ENCODE measurements around the gene AGPS. TPM values are rescaled to one million over a fixed set of nuclear protein-coding genes. Genes with fewer than 3 reads are reported as not detected.
A peak's percentile ranks its signal among the peaks of the same experiment; 100 is the strongest.
"Not testable (repeated sequence)": the region's sequence is repeated elsewhere in the genome, so short reads cannot be mapped to it uniquely, and the experiment has no call there.

Gene AGPS
- 27.5 TPM for total RNA-seq
- long read RNA-seq, full-length matches to known transcripts = 14 of 21 reads
- long read RNA-seq, partial matches to known transcripts = 2 of 21 reads
- long read RNA-seq, other reads (novel, unspliced or antisense) = 5 of 21 reads

DNA sequence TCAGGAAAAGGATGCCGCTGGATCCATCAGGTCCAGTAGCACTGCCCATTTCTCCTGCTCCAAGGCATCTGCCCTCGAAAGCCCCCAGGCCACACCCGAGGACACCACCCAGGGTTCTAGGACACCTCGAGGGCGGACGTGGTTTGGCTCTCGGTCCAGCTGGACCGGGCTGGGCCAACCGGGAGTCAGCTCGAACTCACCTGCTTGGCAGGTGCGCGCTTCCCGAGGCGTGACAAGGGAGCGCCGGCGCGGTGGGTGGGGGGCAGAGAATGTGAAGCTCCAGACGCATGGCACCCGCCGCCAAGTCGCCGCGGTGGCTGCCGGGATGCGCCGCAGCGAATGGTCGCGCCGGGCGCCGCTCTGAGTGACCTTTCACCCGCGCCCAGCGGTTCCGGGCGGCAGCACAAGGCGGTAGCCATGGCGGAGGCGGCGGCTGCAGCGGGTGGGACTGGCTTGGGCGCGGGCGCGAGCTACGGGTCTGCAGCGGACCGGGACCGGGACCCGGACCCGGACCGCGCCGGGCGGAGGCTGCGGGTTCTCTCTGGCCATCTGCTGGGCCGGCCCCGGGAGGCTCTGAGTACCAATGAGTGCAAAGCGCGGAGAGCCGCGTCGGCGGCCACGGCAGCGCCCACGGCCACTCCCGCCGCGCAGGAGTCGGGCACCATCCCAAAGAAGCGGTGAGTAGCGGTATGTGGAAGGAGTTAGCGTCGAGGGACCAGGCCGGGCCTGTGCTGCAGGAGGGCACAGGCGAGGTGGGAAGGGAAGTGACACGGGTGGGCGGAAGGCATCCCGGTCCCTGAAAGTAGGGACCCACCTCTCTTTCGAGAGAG is at the start of gene AGPS:
Gene AGPS (plus strand): TSS at position 401 of the 830 bp plus-strand sequence. CDS start 17 bp downstream, at position 418.
- DNase-seq (ENCODE audit: low spot score) = peak; percentile 93
- intact Hi-C loops (cut with DNase I) = no loop called here

DNA sequence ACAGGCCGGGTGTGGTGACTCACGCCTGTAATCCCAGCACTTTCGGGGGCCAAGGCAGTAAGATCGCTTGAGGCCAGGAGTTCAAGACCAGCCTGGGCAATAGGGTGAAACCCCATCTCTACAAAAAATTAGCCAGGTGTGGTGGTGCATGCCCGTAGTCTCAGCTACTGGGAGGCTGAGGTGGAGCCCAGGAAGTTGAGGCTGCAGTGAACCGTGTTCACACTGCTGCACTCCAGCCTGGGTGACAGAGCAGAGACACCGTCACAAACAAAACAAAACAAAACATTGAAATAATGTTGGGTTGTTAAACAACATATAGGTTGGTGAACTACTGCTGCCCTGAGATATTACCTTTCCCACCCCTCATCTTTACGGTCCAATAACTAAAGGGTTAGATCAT is 48.8 kb upstream of the AGPS start:
- intact Hi-C loops (cut with DNase I) = no loop called here
- DNase-seq (ENCODE audit: low spot score) = no peak

DNA sequence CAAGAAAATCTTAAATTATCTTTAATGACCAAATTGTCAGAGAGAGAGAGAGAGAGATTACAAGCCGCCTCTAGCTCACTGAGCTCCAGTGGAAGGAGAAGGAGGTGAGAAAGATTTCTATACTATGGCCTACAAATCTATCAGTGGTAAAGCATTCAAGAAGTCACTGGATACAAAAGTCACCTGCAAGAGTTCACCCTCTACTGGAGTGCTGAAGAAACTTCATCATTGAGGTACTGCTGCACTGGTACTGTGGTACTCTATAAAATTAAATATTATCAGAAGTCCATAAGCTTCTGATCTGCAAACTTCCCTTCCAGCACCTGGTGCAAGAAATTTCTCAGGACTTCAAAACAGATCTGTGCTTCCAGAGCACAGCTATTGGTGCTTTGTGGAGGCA is 48.3 kb upstream of the AGPS start:
- intact Hi-C loops (cut with DNase I) = no loop called here
- DNase-seq (ENCODE audit: low spot score) = no peak

DNA sequence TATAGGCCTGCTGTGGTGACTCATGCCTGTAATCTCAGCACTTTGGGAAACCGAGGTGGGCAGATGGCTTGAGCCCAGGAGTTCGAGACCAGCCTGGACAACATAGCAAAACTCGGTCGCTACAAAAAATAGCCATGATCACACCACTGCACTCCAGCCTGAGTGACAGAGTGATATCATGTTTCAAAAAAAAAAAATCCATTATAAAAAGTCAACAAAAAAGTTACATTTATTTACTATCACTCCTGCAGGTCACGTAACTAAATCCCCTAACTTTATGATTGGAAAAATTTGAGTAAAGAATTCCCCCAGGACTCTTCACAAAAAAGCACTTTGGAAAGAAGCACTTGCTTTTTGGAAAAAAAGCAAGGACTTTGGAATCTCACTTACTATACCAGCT is 46.4 kb upstream of the AGPS start:
- intact Hi-C loops (cut with DNase I) = no loop called here
- no peak for DNase-seq (ENCODE audit: low spot score)

DNA sequence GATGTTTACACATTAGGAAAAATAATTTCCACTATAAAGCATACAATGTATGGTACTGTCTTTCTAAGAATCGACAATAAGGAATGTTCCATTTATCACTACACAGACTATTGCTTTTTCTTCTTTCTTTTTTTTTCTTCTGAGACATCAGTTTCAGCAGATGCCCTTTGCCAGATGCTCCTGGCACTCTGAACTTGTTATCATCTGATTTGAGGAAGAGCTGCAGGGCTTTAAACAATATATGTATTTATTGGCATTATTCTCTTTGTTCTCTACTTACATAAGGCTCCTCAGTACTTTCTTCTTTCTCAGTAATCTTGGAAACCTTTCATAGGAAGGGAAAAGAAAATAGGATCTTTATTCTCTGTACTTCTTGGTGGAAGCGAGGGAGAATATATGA is 45.0 kb upstream of the AGPS start:
- intact Hi-C loops (cut with DNase I) = no loop called here
- no peak for DNase-seq (ENCODE audit: low spot score)

DNA sequence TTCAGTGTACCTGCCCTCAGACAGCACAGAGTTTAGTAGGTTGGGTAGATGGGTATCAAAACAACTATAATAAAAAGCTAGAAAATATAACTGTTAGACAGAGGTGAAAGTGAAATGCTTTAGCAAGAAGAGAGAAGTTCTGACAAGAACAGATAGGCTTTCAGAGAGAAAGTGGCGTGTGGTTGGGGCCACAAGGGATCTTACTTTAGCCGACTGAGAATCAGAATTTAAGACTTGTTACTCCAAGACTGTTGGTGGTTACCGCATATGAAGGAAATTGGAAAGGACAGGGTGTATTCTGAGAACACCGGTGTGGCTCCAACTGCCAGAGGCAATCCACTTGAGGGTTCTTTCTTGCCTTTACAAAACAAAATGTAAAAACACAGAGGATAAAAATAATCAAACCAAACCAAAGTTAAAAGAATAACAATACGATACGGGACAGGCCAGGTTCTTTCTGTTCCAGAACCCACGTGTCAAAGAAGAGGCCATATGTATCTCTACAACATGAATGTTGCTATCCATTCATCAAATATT is 44.4 kb upstream of the AGPS start:
- no peak for DNase-seq (ENCODE audit: low spot score)
- intact Hi-C loops (cut with DNase I) = no loop called here

DNA sequence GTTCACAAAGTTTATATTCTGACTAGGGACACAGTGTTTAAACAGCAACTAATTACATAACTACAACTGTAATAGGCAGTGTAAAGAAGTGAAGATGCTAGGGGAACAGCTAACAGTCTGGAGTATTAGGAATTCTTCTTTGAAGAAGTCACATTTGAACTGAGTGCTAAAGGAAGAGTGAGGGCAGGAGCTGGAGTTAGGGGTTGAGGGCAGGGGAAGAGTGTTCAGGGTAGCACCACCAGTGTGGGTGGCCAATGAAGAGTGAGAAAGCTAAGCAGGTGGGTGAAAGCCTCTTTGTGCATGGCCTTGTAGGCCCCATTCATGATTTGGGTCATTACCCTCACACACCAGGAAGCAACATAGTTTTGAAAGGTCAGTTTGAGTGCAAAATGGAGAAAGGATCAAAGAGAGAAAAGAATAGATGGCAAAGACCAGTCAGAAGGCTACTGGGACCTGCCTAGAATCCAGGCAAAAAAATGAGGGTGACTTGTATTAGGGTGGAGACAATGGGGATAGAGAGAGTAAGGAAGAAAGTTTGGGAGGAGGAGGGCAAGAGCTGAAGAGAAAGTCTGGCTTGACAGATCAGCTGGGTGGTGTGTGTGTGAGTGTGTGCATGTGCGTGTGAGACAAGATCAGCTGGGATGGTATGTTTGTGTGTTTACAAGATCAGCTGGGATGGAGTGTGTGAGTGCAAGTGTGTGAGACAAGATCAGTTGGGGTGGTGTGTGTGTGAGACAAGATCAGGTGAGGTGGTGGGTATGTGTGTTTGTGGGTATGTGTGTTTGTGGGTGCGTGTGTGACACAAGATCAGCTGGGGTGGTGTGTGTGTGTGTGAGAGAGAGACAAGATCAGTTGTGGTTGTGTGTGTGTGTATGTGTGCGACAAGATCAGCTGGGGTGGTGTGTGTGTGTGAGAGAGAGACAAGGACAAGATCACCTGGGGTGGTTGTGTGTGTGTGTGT is 43.6 kb upstream of the AGPS start:
- no peak for DNase-seq (ENCODE audit: low spot score)
- intact Hi-C loops (cut with DNase I) = no loop called here

DNA sequence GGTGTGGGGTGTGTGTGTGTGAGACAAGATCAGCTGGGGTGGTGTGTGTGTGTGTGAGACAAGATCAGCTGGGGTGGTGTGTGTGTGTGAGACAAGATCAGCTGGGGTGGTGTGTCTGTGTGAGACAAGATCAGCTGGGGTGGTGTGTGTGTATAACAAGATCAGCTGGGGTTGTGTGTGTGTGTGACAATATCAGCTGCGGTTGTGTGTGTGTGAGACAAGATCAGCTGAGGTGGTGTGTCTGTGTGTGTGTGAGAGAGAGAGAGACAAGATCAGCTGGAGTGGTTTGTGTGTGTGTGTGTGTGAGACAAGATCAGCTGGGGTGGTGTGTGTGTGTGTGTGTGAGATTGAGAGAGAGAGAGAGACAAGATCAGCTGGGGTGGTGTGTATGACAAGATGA is 41.9 kb upstream of the AGPS start:
- DNase-seq (ENCODE audit: low spot score); intact Hi-C loops (cut with DNase I): not testable (repeated sequence)

DNA sequence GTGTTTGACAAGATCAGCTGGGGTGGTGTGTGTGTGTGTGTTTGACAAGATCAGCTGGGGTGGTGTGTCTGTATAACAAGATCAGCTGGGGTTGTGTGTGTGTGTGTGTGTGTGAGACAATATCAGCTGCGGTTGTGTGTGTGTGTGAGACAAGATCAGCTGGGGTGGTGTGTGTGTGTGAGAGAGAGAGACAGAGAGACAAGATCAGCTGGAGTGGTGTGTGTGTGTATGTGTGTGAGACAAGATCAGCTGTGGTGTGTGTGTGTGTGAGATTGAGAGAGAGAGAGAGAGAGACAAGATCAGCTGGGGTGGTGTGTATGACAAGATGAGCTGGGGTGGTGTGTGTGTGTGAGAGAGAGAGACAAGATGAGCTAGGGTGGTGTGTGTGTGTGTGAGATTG is 41.5 kb upstream of the AGPS start:
- intact Hi-C loops (cut with DNase I); DNase-seq (ENCODE audit: low spot score): not testable (repeated sequence)

DNA sequence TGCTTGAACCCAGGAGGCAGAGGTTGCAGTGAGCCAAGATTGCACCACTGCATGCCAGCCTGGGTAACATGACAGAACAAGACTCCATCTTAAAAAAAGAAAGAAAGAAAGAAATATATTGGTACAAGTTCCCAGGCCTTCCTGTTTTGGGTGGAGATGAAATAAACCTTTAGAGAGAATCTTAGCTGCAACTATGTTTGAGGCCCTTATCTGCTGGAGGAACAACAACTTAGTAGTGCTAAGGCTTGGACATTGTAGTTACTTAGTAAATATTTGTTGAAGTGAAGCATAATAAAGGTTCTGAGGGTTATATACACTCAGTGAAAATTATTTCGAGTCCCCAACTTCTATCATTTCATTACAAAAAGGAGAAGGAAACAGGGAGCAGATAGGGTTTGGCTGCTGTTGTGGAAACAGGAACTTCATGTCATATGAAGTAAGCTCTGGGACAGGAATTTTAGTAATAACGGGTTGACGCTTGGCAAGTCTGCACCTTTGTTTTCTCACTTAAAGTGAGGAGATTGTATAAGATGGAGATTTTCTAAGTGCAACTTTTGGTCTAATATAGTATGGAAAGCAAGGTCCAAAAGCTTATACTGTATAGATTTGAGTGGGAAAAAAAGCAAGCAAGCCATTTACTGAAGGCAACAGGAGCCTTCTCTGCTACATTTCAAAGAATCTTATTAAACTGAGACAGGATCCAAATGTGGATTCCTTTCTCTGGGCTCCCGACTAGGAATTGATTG is 40.0 kb upstream of the AGPS start:
- intact Hi-C loops (cut with DNase I) = no loop called here
- no peak for DNase-seq (ENCODE audit: low spot score)

DNA sequence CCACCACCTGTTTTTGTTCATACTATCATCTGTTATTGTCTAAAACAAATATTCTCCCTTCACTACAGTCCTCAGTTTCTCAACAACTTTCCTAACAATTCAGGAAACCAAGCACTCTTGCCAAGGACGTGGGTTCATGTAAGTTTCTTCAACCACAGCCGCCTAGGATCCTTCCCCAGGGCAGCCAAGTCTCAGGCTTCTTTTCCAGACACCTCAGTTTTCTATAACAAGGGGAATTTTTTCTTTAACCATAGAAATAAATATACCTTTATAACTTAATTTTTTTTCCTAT is 39.4 kb upstream of the AGPS start:
- DNase-seq (ENCODE audit: low spot score) = no peak
- intact Hi-C loops (cut with DNase I) = no loop called here

DNA sequence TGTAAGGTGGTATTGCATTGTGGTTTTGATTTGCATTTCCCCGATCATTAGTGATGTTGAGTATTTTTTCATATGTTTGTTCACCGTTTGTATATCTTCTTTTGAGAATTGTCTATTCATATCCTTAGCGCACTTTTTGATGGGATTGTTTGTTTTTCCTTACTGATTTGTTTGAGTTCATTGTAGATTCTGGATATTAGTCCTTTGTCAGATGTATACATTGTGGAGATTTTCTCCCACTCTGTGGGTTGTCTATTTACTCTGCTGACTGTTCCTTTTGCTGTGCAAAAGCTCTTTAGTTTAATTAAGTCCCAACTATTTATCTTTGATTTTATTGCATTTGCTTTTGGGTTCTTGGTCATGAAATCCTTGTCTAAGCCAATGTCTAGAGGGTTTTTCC is 38.0 kb upstream of the AGPS start:
- DNase-seq (ENCODE audit: low spot score); intact Hi-C loops (cut with DNase I): not testable (repeated sequence)

DNA sequence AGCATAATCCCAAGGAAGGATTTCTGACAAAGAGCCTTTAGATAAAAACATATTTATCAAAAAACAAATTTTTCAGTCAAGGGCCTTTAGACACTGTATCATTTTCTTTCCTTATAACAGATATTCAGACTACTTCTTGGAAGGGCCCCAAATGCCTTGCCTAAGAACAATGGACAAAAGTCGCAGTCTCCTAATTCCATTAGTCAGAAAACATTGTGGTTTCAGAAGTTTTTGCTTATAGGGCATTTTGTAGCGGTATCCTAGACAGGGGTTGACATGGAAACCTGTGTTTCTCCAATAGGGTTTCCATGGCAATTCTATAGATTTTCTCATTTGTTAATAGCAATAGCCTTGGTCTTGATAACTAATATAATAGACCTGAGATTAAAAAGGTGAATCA is 36.7 kb upstream of the AGPS start:
- intact Hi-C loops (cut with DNase I) = no loop called here
- DNase-seq (ENCODE audit: low spot score) = no peak

DNA sequence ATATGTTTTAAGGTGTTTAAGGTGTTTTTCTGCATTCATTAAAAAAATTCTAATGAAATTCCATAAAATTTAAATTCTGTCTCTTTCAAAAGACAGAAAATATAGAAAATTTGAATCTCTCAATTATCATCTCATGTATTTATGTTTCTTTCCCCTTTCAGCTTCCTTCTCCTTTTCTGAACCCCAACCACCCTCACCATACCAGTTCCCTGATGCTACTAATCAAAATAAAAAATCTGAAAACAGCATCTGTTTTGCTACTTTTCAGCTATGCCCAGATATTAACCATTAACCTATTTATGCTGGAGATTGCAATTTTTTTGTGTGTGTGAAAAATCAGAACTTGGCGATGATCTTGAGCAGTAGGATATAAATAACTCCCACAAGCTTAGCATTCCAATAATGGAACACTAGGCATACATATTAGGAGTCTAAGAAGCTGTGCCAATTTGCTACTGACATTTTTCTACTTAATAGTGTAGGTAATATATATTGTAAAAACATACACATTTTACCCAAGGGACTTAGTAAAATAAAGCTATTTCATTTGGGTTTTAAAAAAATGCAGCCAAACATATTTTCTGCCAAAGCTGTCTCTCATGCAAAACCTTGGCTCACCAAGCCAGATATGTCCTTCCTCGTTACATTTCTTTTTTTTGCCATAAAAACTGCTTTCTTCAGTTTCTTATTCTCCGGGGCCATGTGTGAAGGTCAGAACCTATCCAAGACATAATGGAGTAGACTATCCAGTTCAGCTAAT is 32.6 kb upstream of the AGPS start:
- DNase-seq (ENCODE audit: low spot score) = no peak
- intact Hi-C loops (cut with DNase I) = no loop called here

DNA sequence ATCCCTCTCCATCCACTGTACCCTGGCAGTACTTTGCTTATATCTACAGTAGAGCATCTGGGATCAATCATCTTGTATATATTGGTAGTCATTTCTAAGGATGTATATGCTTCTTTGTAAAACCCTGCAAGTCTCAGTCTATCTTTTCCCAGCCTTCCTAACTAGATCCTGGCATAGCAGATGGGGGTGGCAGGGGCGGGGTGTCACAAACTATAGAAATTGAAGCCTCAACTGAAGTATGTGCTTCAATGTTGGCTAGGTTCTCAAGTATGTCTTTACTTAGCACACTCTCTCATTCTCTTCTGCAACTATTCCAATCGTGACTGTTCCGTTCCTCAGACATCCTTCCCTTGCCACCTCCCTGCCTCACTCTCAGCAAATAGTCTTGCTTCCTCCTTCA is 30.1 kb upstream of the AGPS start:
- intact Hi-C loops (cut with DNase I) = no loop called here
- no peak for DNase-seq (ENCODE audit: low spot score)

DNA sequence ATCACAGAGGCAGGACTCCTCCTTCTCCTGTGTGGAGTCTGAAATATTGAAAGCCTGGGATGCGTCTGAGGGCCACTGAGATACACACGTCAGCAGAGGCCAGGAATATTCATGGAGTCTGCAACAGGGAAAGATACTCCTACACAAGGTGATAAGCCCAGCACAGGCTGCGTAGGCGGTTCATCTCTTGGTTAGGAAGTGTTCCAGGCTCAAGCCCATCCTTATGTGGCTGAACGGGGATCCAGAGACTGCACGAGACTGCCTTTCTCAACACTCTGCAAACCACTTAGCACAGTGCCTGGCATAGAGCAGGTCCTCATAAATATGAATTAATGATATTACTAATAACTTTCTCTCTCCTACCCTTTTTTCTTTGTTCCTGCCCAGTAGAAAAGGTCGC is 29.2 kb upstream of the AGPS start:
- intact Hi-C loops (cut with DNase I) = no loop called here
- no peak for DNase-seq (ENCODE audit: low spot score)

DNA sequence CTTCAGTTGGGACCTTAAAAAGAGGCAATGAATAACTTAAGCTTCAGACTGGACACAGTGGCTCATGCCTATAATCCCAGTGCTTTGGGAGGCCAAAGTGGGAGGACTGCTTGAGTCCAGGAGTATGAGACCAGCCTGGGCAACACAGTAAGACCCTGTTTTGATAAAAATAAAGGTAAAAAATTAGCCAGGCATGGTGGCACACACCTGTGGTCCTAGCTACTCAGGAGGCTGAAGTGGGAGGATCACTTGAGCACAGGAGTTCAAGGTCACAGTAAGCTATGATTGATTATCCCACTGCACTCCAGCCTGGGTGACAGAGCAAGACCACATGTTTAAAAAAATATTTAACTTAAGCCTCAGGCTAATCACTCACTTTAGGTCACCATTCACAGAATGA is 26.8 kb upstream of the AGPS start:
- intact Hi-C loops (cut with DNase I); DNase-seq (ENCODE audit: low spot score): not testable (repeated sequence)

DNA sequence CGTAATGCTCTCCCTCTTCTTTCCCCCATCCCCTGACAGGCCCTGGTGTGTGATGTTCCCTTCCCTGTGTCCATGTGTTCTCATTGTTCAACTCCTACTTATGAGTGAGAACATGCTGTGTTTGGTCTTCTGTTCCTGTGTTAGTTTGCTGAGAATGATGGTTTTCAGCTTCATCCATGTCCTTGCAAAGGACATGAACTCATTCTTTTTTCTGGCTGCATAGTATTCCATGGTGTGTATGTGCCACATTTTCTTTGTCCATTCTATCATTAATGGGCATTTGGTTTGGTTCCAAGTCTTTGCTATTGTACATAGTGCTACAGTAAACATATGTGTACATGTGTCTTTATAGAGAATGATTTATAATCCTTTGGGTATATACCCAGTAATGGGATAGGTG is 24.6 kb upstream of the AGPS start:
- DNase-seq (ENCODE audit: low spot score); intact Hi-C loops (cut with DNase I): not testable (repeated sequence)

DNA sequence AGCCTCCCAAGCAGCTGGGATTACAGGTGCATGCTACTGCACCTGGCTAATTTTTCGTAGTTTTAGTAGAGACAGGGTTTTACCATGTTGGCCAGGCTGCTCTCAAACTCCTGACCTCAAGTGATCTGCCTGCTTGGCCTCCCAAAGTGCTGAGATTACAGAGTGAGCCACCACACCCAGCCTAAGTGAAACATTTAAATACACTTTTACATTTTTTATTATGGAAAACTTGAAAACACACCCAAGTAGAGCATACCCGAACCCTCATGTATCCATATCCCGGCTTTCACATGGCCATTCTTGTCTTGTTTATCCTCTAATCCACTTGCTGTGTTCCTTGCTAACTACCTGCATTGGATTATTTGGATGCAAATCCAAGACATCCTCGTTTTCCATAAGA is 13.2 kb upstream of the AGPS start:
- intact Hi-C loops (cut with DNase I) = no loop called here
- DNase-seq (ENCODE audit: low spot score) = no peak
